ENCODE data around the gene RBBP8.
"Not testable (repeated sequence)": the region's sequence is repeated elsewhere in the genome, so short reads cannot be mapped to it uniquely, and the experiment has no call there.

Gene RBBP8

GRCh38 chr18:22933206-22933965 lies at the start of gene RBBP8:
Gene RBBP8 (plus strand): TSS chr18:22933328. CDS start chr18:22936852, 3,524 bp downstream.
- DNase-seq = peak; percentile 45

- DNase-seq = no peak
Observed at GRCh38 chr18:22883827-22884226, 49.3 kb upstream of the RBBP8 start.

- not testable (repeated sequence) for DNase-seq
Observed at GRCh38 chr18:22885694-22886093, 47.4 kb upstream of the RBBP8 start.

GRCh38 chr18:22899421-22899820 lies 33.7 kb upstream of the RBBP8 start:
- DNase-seq = no peak

GRCh38 chr18:22900558-22901238 lies 32.4 kb upstream of the RBBP8 start:
- no peak for DNase-seq

- no peak for DNase-seq
Observed at GRCh38 chr18:22902093-22902492, 31.0 kb upstream of the RBBP8 start.

- not testable (repeated sequence) for DNase-seq
Observed at GRCh38 chr18:22903248-22903647, 29.9 kb upstream of the RBBP8 start.

- no peak for DNase-seq
Observed at GRCh38 chr18:22912149-22912548, 21.0 kb upstream of the RBBP8 start.

- DNase-seq = no peak
Observed at GRCh38 chr18:22912835-22913234, 20.3 kb upstream of the RBBP8 start.

- peak; percentile 87 for DNase-seq
Observed at GRCh38 chr18:22913861-22914260, 19.3 kb upstream of the RBBP8 start.

GRCh38 chr18:22914633-22915032 lies 18.5 kb upstream of the RBBP8 start:
- DNase-seq = no peak

- no peak for DNase-seq
Observed at GRCh38 chr18:22915337-22915736, 17.8 kb upstream of the RBBP8 start.

GRCh38 chr18:22921772-22922171 lies 11.4 kb upstream of the RBBP8 start:
- DNase-seq = no peak

- DNase-seq = no peak
Observed at GRCh38 chr18:22924589-22924988, 8.5 kb upstream of the RBBP8 start.

GRCh38 chr18:22926454-22926853 lies 6.7 kb upstream of the RBBP8 start:
- no peak for DNase-seq

GRCh38 chr18:22928339-22928738 lies 4.8 kb upstream of the RBBP8 start:
- no peak for DNase-seq

GRCh38 chr18:22930089-22930713 lies 2.9 kb upstream of the RBBP8 start:
- peak; percentile 71 for DNase-seq

- no peak for DNase-seq
Observed at GRCh38 chr18:22932885-22933205, 283 bp upstream of the RBBP8 start.

GRCh38 chr18:22933966-22934423 lies 867 bp downstream of the RBBP8 start:
- no peak for DNase-seq

GRCh38 chr18:22934789-22935188 lies 1.7 kb downstream of the RBBP8 start:
- no peak for DNase-seq

GRCh38 chr18:22935431-22935830 lies 2.3 kb downstream of the RBBP8 start:
- DNase-seq = no peak

GRCh38 chr18:22936515-22936914 lies 3.4 kb downstream of the RBBP8 start:
- DNase-seq = no peak

- no peak for DNase-seq
Observed at GRCh38 chr18:22939649-22940048, 6.5 kb downstream of the RBBP8 start.

GRCh38 chr18:22943847-22944246 lies 10.7 kb downstream of the RBBP8 start:
- DNase-seq = no peak
